Breast epithelium (tissue), 3 donors: ENCODE measurements around the gene DST.

Source experiments
- POLR2A ChIP-seq: fragments of 450-650 bp; IDR thresholded peaks from one replicate; pipeline ENCODE4 v1.6.1; 2016; ENCODE audit warnings: antibody characterized with exemption, mild to moderate bottlenecking, moderate library complexity
- TF ChIP-seq, protein P1 (sequence below), 3 donors: fragments of 450-650 bp; IDR thresholded peaks; one replicate each; pipeline ENCODE4 v1.5.1; 2016 to 2017; ENCODE audit warnings: antibody characterized with exemption in 3 of 3, mild to moderate bottlenecking in 3 of 3, moderate library complexity in 3 of 3

- TF ChIP-seq, protein P1, sequence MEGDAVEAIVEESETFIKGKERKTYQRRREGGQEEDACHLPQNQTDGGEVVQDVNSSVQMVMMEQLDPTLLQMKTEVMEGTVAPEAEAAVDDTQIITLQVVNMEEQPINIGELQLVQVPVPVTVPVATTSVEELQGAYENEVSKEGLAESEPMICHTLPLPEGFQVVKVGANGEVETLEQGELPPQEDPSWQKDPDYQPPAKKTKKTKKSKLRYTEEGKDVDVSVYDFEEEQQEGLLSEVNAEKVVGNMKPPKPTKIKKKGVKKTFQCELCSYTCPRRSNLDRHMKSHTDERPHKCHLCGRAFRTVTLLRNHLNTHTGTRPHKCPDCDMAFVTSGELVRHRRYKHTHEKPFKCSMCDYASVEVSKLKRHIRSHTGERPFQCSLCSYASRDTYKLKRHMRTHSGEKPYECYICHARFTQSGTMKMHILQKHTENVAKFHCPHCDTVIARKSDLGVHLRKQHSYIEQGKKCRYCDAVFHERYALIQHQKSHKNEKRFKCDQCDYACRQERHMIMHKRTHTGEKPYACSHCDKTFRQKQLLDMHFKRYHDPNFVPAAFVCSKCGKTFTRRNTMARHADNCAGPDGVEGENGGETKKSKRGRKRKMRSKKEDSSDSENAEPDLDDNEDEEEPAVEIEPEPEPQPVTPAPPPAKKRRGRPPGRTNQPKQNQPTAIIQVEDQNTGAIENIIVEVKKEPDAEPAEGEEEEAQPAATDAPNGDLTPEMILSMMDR (IDR thresholded peaks at IDR 0.05), result no peak
- no peak for TF ChIP-seq POLR2A
These were observed 85.7 kb downstream of the DST start for GRCh38 chr6:56556751-56557540.
